ENCODE data around the gene MAML2. TPM values are rescaled to one million over a fixed set of nuclear protein-coding genes. Genes with fewer than 3 reads are reported as not detected.

The MAML2 gene
- total and polyA plus RNA-seq, 2 of the 13 experiments (the other 11 are each of a cell fraction or from before 2014, with no cell fraction given): 2.3 to 25.9 TPM

DNA sequence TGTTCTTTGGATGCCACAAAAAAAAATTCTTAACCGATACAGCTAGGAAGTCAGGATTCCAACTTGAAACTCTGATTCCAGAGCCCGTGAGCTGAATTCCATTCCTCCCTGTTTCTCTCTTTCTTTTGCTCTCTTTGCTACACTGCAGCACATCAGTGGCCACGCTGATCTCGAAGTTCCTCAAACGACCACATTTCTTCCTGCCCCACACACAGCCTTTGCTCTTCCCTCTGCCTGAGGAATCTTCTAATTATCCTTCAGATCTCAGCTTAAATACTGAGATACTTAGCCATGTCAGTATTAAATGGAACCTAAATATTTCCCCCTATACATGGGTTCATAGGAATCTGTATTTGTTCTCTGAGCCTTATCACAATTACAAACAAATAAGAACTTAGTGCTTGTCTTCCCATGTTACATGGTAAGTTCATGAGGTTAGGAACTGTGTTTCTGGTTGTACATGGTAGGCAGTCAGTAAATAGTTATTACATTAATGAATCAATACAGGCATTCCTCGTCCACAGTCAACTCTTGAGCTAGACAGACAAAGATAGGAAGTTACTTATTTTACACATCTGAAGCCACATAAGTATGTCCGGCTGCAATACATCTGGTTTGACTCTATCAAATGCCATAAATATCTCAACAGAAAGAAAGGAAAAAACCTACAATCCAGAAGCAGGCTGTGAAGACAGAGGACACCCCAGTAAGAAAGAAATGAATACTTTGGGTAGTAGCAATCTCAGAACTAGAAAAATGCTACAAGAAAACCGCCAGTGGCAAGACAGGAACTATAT is 86.6 kb downstream of the MAML2 start (continued):
- TF ChIP-seq, protein P1, sequence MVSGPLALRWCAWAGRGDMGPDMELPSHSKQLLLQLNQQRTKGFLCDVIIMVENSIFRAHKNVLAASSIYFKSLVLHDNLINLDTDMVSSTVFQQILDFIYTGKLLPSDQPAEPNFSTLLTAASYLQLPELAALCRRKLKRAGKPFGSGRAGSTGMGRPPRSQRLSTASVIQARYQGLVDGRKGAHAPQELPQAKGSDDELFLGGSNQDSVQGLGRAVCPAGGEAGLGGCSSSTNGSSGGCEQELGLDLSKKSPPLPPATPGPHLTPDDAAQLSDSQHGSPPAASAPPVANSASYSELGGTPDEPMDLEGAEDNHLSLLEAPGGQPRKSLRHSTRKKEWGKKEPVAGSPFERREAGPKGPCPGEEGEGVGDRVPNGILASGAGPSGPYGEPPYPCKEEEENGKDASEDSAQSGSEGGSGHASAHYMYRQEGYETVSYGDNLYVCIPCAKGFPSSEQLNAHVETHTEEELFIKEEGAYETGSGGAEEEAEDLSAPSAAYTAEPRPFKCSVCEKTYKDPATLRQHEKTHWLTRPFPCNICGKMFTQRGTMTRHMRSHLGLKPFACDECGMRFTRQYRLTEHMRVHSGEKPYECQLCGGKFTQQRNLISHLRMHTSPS (CRISPR knock-in tag; IDR thresholded peaks at IDR 0.05; ENCODE audit: low read depth): no peak
- TF ChIP-seq NFKBIZ (CRISPR knock-in tag; IDR thresholded peaks at IDR 0.05) (no peak), ZNF543 (CRISPR knock-in tag; IDR thresholded peaks at IDR 0.05) (no peak), ZFP41 (CRISPR knock-in tag; IDR thresholded peaks at IDR 0.05; ENCODE audit: borderline replicate concordance) (no peak), PHB2 (IDR thresholded peaks at IDR 0.05; ENCODE audit: partially characterized antibody) (no peak)
- TF ChIP-seq, protein P2, sequence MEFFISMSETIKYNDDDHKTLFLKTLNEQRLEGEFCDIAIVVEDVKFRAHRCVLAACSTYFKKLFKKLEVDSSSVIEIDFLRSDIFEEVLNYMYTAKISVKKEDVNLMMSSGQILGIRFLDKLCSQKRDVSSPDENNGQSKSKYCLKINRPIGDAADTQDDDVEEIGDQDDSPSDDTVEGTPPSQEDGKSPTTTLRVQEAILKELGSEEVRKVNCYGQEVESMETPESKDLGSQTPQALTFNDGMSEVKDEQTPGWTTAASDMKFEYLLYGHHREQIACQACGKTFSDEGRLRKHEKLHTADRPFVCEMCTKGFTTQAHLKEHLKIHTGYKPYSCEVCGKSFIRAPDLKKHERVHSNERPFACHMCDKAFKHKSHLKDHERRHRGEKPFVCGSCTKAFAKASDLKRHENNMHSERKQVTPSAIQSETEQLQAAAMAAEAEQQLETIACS (CRISPR knock-in tag; IDR thresholded peaks at IDR 0.05): no peak

- POLR2A ChIA-PET: no interaction called here
- Histone ChIP-seq H2AFZ (ENCODE audit: low read length) (no peak overlapping the region), H3K9ac (ENCODE audit: insufficient read depth, low read depth, low read length) (no peak overlapping the region), H4K20me1 (ENCODE audit: insufficient read depth, low read length) (no peaks in the 10 kb centered on the region), H3K79me2 (ENCODE audit: insufficient read depth, low read length) (peaks cover 16% of the 10 kb centered on the region), H3K4me2 (ENCODE audit: low read depth, low read length) (no peak overlapping the region), H3K9me3 (ENCODE audit: low read length) (no peaks in the 10 kb centered on the region), H3K27ac (ENCODE audit: extremely low read length, insufficient read depth, low read length) (no peak overlapping the region), H3K27me3 (ENCODE audit: control insufficient read depth in 1 of 2, insufficient read depth in 2 of 2, low read length in 2 of 2) (no peaks in the 10 kb centered on the region), H3K4me1 (ENCODE audit: insufficient read depth, low read length) (peaks cover 39% of the 10 kb centered on the region), H3K36me3 (replicated peaks in 1 of 2; ENCODE audit: control insufficient read depth in 1 of 2, insufficient read depth in 2 of 2, low read length in 2 of 2) (peaks cover 0 to 7% of the 10 kb centered on the region in 2 experiments; a peak in 2 of 5 replicates), H3K4me3 (replicated peaks in 1 of 3; ENCODE audit: insufficient read depth in 1 of 3, low read depth in 2 of 3, low read length in 3 of 3) (no peak overlapping the region)
- in situ Hi-C loops (cut with HindIII; ENCODE audit: extremely low pct_ligation_motif_present, low pct_unique_long_range_greater_than_20kb) (no loop called here), intact Hi-C loops (cut with micrococcal nuclease; ENCODE audit: unreplicated experiment) (no loop called here)
- 97% methylated on average over 8 of the region's 8 CpGs for WGBS (ENCODE audit: low lambda C conversion rate)
- TF ChIP-seq U2AF2 (IDR thresholded peaks at IDR 0.05; ENCODE audit: low read depth, low read length): no peak
- TF ChIP-seq, protein P3, sequence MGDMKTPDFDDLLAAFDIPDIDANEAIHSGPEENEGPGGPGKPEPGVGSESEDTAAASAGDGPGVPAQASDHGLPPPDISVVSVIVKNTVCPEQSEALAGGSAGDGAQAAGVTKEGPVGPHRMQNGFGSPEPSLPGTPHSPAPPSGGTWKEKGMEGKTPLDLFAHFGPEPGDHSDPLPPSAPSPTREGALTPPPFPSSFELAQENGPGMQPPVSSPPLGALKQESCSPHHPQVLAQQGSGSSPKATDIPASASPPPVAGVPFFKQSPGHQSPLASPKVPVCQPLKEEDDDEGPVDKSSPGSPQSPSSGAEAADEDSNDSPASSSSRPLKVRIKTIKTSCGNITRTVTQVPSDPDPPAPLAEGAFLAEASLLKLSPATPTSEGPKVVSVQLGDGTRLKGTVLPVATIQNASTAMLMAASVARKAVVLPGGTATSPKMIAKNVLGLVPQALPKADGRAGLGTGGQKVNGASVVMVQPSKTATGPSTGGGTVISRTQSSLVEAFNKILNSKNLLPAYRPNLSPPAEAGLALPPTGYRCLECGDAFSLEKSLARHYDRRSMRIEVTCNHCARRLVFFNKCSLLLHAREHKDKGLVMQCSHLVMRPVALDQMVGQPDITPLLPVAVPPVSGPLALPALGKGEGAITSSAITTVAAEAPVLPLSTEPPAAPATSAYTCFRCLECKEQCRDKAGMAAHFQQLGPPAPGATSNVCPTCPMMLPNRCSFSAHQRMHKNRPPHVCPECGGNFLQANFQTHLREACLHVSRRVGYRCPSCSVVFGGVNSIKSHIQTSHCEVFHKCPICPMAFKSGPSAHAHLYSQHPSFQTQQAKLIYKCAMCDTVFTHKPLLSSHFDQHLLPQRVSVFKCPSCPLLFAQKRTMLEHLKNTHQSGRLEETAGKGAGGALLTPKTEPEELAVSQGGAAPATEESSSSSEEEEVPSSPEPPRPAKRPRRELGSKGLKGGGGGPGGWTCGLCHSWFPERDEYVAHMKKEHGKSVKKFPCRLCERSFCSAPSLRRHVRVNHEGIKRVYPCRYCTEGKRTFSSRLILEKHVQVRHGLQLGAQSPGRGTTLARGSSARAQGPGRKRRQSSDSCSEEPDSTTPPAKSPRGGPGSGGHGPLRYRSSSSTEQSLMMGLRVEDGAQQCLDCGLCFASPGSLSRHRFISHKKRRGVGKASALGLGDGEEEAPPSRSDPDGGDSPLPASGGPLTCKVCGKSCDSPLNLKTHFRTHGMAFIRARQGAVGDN (CRISPR knock-in tag; IDR thresholded peaks at IDR 0.05): peak; percentile 14; the same call in 1 of the 2 replicates
- BruUV-seq (replicated peaks): no TSS peak
- DNase-seq (ENCODE audit: low spot score) (no peak), FAIRE-seq (no peak), ATAC-seq (no peak)
- CTCF ChIA-PET (ENCODE audit: low intra/inter-chr PET ratio, low total read pairs): no interaction called here
Measured at GRCh38 chr11:96254854-96255253, 88.1 kb downstream of the MAML2 start.
